Measurements from ENCODE around the gene TOR2A.

TOR2A gene

DNA sequence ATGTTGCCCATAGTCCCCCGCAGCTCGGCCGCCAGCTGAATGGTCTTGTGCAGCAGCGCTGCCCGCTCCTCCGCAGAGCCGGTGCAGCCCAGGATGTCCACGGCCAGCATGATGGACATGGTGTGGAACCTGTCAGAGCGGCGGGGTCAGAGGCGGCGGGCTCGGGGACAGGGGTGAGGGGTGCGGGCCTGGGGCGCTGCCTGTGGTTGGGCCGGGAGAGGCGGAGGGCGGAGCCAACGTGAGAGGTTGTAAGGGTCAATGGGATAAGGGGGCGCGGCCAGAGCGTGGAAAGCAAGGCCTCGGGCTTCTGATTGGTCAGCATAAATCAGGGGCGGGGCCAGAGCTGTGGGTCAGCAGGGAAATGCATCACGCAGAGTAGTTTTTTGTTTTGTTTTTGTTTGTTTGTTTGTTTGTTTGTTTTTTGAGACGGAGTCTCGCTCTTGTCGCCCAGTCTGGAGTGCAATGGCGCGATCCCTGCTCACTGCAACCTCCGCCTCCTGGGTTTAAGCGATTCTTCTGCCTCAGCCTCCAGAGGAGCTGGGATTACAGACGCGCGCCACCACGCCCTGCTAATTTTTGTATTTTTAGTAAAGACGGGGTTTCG lies 6.8 kb upstream of the TOR2A start:
- DNase-seq: no peak

DNA sequence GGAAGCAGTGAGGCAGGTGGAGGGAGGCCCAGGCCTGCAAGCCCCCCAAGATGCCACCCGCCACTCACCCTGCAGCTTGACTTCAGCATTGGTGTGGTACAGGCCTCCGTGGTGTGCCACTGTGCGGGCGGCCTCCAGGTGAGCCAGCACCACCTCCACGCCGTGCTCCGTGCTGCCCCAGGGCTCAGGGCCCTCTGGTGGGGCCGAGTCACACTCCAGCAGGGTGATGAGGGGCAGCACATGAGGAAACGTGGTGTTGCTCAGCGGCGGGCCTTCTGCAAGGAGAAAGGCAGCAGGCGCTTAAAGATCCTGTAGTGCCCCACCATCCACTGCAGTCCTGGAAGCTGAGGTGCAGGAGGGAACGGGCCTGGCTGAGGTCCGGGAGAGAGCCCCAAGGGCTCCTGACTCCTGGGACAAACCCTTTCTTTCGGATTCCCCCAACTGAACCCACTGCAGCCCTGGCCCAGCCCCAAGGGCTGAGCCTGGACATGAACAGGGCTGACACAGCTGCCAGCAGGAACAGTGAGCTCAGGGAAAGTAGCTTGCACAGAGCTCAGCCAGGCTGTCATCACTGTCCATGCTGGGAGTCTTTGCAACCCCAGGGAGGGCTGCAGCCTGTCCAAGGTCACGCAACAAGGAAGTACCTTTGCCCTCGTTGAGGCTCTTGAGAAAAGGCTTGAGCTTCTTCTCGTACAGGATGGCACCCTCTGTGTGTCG lies 4.7 kb upstream of the TOR2A start:
- no peak for DNase-seq

DNA sequence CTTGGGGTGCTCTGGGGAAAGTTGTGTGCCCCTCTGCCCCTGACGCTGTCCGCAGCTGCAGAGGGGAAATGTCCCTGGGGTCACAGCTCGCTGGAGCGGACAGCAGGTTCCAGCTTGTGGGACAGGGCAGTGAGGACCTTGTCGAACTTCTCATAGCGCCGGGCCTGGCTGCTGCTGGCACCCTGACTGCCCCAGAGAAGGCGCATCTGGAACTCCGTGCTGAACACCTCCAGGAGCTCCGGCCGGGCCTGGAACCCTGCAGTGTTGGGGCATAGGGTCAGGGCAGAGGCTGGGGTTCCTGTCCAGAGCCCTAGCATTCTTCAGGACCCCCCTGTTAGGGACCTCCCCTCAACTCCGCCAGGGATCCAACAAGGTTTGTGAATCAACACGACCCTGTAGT lies 3.6 kb upstream of the TOR2A start:
- no peak for DNase-seq

DNA sequence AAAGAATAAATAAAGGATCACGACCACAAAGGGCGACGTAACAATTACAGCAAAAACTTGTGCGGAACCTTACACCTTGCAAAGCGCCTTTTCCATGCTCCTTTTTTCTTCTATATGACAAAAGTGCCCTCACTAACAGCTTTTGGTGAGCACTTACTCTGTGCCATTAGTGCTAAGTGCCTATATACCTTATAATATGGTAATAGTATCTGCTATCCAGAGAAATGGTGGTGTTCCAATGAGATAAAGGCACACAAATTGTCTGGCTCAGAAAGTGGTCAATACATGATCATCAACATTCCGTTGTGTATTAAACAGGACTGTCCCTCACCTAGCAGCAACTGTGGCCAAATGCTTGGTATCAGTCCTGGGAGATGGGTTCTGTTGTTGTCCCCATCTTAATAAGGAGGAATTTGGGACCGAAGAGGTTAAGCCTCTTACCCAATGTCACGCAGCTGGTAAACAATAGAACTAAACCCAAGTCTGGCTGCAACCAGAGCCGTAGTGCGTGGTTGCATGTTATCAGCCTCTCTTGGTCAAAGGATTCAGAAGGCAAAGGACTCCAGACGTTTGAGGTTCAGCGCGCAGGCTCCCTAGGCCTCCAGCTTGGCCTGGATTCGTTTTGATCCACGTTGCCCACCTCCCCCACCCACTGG lies 564 bp upstream of the TOR2A start:
- no peak for DNase-seq

DNA sequence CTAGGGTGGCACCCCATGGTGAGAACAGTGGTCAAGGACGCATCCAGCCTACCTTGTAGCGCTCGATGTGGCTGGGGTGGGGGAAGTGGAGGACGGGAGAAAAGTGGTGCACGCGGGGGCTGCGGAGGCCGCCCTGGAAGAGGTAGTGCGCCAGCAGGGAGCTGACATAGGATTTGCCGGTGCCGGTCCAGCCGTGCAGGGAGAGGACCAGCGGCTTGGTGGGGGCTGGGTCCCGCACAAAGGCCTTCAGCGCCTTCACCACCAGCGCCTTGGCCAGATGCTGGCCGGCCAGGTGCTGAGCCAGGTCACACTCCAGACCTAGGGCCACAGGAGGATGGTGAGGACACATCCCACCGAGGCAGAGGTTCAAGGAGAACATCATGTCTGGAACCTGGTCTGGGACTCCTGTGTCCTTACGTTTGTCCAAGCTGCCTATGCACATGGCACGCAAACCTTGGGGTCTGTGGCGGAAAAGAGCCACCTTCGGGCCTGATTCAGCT lies 797 bp downstream of the TOR2A start:
- no peak for DNase-seq

DNA sequence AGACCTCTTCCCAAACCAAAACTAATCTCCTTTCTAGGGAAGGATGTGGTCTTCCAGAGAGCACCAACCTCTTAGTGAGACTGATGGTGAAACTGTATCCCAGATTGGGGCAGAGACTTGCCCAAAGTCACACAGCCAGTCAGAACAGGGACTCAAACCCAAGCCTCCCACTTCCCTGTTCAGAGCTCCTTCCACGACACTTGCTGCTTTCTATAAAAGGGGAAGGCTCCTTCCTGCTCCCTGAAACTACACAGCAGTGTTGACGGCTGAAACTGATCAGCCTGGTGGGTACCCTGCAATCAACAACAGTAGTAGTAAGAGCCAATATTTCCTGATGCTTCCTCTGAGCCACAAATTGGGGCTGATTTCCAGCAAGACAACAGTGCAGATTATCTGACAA lies 1.5 kb downstream of the TOR2A start:
- no peak for DNase-seq

DNA sequence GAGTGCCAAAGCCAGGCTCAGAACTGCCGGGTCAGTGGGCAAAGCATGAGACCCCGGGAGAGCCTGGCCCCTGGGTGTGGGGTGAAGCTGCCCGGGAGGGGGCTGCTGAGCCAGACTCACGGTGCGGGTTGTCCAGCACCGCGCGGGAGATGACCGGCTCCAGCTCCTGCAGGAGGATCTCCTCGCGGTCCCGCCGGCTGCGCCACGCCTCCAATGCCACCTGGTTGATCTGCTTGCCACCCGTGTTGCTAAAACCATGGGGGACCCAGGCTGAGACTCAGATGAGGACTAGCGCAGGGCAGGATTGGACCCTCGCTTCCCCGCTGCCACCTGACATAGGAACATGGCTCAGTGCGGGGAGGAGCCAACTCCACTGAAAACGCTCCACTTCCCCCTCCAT lies 2.6 kb downstream of the TOR2A start:
- no peak for DNase-seq

DNA sequence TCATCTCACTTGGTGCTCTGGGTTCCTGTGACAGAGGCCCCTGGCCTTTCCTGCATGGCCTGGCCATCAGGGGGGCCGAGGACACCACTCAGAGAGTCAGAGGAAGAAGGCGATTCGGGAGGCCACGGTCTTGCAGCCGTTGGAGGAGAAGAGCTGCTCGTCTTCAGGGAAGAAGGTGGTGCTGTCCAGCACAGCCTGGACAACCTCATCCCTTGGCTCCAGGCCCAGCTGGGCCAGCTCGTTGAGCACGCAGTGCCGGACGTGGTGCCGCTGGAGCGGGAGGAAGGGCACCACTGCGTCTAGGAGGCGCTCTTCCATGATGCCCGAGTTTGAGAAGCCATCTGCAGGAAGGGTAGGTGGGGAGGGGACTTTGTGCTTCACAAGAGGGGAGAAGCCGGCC lies 3.2 kb downstream of the TOR2A start:
- DNase-seq: no peak

DNA sequence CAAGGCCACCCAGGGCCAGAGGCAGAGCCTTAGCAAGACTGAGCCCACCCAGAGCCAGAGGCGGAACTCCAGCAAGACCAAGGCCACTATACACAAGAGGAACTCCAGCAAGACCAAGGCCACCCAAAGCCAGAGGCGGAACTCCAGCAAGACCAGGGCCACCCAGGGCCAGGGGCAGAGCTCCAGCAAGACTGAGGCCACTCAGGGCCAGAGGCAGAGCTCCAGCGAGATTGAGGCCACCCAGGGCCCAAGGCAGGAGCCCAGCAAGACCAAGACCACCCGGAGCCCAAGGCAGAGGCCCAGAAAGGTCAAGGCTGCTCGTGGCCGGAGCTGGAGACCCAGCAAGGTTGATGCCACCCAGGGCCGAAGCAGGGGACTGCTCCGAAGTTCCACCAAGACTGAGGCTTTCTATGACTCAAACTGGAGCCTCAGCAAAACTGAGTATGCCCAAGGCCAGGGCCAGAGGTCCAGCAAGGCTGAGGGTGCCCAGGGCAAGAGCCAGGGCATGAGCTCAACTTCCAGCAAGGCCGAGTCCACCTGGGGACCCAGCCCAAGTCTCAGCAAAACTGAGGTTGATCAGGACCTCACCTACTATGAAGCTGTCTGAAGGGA lies 4.2 kb downstream of the TOR2A start:
- DNase-seq: no peak

DNA sequence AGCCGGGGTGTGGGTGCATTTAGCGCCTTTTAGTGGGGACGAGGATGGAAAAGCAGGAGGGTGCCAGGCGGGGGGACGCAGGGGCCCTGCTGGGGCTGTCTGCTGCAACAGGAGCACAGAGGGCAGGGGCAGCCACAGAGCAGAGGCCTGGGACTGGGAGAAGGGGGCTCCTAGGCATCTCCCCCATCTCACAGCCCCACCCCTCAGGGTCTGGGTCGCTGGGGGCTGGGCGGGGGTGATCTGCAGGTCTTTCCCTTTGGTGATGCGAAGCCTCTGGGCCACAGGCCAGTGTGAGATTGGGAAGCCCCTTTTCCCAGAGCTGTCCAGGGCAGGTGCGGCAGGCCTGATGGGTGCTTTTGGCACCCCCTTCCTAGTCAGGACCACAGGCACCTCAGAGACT lies 4.8 kb downstream of the TOR2A start:
- no peak for DNase-seq

DNA sequence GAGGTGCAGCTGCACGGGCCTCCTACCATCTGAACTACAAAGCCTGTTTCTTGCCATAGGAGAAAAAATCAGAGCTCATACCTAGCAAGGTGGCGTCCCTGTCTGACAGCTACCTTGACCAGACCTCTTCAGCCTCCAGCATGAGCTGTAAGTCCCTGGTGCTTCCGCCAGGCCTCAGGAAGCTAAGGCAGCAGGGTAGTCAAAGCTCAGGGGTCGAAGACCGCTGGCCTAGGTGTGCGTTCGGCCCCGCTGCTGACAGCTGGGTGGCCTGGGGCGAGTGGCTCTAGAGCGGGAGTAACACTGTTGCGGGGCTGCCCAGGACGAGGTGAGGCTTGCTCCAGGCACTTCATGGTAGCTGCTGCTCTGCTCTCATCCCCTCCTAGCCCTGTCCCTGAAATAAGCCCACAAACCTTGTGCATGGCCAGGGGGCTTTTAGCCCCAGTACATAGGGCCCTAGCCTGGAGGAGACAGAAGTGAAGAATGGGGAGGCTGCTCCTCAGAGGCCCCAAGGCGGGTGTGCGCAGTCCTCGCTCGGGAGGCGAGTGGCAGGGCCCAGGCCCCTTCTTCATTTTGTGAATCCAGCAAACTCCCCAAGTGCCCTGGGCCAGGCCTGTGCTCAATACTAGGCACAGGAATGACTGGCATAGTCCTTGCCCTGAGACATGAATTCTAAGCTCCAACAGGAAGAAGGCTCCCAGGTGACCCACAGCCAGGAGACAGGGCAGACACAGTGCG lies 5.4 kb downstream of the TOR2A start:
- DNase-seq: no peak

DNA sequence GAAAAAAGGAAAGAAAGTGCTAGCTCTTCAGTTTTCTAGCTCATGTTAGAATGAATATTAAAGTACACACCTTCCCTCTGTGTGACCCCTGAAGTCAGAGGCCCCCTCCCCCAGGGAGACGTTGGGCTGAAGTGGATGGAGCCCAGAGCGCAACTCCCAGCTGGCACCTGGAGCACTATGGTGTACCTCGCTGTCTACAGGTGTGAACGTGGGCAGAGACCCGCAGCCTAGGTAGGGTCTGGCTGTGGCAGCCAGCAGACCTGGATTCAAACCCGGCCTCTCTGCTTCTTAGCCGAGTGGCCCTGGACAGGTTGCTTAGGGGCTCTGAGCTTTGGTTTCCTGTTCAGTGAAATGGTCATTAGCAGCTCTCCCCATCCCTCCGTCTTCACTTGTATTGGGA lies 6.3 kb downstream of the TOR2A start:
- DNase-seq: no peak

DNA sequence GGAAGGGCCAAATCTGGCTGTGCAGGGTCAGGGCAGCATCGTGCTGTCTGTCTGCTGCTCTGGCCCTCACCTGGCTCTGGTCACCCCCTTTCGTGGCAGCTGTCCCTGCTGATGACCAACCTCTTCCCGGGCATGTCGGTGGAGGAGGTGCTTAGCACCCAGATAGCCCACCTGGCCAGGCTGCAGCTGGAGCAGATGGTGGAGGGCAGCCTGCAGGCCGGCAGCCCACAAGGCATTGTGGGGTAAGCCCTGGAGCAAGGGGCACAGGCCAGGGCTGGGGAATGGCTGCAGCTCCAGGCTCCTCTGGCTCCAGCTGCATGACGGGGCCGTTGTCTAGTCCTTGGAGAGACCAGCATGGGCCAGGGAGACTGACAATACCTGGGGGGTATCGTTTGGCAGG lies 8.2 kb downstream of the TOR2A start:
- DNase-seq: no peak

DNA sequence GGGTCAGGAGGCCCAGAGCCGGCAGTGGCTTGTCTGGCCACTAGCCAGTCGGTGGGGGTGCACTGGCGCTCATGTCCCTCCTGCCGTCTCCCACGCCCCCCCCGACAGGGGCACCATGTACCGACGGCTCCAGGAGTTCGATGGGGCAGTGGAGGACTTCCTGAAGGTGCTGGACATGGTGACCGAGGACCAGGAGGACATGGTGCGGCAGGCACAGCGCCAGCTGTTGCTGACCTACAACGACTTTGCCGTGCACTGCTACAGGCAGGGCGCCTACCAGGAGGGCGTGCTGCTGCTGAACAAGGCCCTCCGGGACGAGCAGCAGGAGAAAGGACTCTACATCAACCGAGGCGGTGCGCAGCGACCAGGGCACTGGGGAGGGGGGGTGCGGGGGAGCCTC lies 11.1 kb downstream of the TOR2A start:
- DNase-seq: no peak

DNA sequence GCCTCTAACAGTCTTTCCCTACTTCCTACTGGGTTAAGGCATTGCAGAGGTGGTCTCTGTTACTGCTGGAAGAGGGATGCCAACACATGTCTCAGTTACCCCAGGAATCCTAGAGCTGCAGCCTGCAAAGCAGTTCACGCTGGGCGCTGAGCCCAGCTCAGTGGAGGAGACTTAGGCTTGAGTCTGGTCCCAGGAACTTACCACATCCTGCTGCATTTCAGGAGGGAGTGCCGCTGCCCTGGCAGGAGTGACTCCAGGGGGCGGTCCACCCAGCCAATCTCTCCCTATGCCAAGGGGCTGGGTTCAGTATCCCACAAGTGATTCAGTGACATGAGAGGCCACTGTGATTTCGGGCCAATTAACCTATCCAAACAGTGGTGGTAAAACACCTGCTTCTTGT lies 11.7 kb downstream of the TOR2A start:
- no peak for DNase-seq

DNA sequence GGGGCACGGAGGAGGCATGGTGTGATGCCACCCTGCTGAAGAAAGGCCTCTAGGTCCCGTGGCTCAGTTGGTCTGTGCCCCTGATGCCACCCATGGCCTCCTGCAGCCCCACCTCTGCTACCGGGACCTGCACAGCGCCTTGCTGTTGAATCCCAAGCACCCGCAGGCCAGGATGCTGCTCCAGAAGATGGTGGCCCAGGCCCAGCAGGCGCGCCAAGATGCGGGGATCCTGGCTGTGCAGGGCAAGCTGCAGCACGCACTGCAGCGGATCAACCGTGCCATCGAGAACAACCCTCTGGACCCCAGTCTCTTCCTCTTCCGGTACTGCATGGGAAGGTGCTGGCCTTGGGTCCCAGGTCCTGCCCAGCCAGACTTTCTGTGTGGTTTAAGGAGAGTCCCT lies 12.1 kb downstream of the TOR2A start:
- no peak for DNase-seq

DNA sequence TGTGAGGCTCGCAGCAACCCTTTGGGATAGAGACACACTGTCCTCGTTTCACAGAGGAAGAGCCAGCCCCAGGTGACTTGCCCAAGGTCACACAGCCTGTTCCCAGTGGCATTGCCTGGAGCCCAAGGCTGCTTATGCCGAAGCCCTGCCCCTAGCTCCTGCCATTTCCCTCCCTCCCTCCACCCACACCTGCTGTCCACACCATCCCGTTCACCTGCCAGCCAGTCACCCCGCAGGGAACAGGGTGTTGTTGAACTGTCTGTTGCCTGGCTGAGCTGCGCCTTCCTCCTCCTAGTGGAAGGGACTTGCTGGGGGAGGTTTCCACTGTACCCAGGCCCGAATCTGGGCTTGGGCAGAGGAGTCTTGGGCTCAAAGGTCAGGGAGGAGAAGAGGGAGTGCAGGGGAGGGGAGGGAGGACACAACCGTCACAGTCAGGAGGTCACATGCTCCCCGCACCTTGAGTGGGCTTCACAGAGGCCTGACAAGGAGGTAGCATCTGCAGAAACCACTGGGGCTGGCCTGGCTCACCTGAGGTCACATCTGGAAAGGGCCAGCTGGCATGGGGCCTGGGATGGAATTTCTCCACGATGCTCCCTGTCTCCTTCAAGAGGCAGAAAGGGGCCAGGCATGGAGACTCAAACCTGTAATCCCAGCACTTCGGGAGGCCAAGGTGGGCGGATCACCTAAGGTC lies 12.9 kb downstream of the TOR2A start:
- DNase-seq: no peak

DNA sequence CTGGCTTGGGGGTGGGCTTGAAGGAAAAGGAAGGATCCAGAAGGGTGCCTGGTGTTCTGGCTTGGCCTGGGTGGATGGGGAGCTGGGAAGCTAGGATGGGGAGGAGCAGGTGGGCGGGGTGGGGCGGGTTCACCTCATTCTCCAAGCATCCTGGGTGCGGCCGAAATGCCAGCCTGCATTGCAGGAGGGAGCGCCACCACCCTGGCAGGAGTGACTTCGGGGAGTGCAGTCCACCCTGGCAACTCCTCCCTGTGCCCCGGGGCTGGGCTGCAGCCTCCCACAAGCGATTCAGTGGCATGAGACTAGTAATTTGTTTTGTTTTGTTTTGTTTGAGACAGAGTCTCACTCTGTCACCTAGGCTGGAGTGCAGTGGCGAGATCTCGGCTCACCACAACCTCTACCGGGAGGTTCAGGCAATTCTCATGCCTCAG lies 13.7 kb downstream of the TOR2A start:
- DNase-seq: no peak

DNA sequence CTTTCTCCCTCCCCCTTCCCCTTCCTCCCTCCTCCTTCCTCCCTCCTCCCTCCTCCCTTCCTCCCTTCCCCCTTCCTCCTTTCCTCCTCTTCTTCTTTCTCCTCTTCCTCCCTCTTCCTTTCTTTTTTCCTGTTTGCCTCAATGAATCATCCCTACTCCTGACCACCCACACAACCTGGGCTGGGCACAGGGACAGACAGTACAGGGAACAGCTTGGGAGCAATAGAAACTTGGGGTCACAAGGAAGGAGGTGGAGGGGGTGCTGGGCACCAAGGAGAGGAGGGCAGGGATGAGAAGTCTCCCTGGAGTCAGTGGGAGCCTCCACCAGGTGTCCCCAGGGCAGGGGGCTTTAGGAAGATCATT lies 14.2 kb downstream of the TOR2A start:
- no peak for DNase-seq

DNA sequence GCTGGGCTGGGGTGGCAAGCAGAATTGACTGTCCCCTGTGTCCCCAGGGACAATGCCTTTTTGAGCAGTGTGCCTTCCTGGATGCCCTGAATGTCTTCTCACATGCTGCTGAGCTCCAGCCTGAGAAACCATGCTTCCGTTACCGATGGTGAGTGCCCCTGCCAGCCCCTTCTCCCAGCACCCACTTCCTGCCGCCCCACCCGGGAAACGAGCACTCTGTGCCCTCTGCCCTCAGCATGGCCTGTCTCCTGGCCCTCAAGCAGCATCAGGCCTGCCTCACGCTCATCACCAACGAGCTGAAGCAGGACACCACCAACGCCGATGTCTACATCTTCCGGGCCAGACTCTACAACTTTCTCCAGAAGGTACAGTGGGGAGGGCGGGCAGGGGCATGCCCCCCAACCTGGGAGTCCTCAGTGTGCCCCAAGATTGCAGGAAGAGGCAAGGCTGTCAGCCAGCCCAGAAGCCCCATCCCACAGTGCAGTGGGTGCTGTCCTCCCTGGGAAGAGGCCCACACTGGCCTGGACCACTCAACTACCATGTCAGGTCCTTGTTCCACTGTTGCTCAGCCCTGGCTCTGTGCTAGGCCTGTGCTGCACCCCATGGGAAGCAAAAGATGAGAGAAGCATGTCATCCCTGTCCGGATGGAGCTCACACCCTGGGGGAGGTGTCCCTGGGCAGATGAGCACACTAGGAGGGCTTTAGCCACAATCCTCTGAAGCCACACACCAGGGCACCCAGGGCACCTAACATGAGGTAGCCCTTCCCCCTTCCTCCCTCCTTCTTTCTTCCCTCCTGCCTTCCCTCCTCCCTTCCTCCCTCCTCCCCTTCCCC lies 14.8 kb downstream of the TOR2A start:
- no peak for DNase-seq

DNA sequence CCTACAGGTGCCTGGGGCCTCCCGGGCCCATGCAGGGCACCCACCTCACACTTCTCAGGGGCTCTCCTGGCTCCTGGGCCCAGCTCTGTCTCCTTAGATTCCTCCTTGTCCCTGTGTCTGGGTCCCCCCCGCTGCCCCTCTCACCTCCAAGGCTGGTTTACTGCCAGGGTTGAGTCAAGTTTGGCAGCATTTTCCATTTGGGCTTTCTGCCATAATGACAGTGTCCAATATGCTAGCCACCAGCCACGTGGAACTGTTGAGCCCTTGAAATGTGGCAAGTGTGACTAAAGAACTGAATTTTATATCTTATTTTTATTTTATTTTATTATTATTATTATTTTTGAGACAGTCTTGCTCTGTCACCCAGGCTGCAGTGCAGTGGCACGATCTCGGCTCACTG lies 17.3 kb downstream of the TOR2A start:
- no peak for DNase-seq

DNA sequence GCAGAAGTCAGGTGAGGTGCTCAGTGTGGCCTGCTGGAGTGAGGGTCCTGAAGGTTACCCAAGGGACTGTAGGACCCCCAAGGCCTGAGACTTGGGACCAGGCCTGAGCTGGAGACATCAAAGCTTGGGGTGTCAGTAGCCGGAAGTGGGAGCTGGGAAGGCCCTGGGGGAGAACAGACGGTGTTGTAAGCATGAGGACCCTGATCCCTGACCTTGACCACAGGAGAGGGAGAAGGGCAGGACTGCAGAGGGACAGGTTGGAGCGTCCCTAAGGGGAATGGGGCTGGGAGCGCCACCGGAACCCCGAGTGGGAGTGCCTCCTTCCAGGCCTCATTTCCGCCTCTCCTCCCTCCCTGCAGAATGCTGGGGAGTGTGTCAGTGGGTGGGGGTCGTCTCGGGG lies 18.7 kb downstream of the TOR2A start:
- no peak for DNase-seq
